Anterior cingulate cortex (tissue), 58 donors: ENCODE measurements around the gene ROPN1B.

Experiments
- DNase-seq, 58 donors: peaks; one replicate each; lab custom pipeline; 2025; lab: John Stamatoyannopoulos, UW

Gene ROPN1B

DNA sequence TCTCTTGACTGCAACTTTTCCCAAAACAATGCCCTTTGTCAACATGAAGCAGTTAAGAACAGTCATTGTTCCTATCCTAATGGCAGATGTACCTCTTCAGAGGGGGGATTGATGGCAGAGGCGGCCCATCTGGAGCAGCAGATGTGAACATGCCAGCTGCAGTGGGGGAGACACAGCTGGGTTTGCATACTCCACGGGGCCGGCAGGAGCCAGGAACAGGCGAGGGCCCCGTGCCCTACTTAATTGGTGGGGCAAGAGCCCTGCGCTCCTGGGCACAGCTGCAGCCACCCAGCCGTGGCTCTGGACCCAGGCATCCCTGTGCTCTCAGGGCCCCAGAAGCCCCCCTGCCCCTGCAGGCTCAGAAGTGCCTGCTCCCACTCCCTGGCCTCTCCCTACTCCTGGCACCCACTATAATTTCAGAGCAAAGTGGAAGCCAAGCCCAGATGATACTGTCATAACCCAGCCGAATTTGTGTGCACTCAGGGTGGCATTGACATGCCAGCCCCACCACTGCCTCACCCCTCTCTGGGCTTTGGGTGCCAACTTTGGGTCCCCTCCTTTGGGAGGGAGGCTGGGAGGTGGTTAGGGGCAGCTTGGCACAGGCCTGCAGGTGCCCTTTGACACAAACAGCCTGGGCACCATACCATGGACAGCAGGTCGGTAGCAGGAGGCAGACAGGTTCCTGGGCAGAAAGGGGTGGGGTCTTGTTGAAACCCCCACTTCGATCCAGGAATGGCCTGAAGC, 34.6 kb downstream of the ROPN1B start:
- no peak for DNase-seq

DNA sequence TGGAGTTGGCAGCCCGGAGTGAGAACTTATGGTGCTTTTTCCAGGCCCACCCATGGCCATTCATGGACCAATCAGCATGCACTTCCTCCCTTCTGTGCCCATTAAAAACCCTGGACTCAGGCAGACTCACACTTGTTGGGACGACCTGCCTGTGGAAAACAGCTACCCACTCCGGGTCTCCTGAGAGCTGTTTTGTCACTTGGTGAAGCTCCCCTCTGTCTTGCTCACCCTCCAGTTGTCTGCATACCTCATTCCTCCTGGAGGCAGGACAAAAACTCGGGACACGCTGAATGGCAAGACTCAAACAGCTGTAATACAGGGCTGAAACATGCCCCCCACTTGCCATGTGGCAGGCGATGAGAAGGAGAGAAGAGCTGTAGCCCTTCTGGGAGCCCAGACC, 35.2 kb downstream of the ROPN1B start:
- no peak for DNase-seq

GRCh38 chr3:126004692-126005091, 35.7 kb downstream of the ROPN1B start:
- DNase-seq = no peak

- no peak for DNase-seq
Observed at GRCh38 chr3:126005951-126006350, 37.0 kb downstream of the ROPN1B start.

DNA sequence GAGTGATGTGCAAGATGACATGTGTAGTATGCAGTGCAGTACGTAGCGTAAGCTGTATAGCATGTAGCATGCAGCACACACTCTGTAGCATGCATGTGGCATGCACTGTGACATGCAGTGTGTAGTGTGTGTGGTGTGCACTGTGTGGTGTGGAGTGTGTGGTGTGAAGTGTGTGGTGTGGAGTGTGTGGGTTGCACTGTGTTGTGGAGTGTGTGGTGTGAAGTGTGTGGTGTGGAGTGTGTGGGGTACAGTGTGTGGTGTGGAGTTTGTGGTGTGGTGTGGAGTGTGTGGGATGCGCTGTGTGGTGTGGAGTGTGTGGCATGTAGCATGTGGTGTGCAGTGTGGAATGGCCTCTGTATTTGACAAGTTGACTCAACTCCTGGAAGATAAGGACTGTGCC, 39.2 kb downstream of the ROPN1B start:
- no peak for DNase-seq

GRCh38 chr3:126009181-126009580, 40.2 kb downstream of the ROPN1B start:
- no peak for DNase-seq

GRCh38 chr3:126013751-126014156, 44.8 kb downstream of the ROPN1B start:
- DNase-seq = no peak

DNA sequence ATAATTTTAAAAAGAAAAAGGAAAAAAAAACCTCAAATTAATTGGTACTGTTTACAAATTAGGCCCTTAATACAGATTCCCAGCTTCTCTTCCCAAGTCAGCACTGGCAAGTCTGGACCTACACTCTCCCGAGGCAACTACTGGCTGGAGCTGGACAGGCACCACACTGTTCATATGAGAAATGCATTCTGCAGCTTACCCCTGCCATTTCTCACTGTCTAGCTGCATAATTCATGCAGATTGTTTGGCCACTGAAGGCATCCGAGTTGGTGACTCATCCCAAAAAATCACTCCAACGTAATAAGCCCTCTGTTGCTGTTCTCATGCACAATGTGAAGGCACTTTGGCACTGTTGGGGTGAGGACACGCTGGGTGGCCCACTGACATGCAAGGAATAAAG, 45.3 kb downstream of the ROPN1B start:
- peak in 1 of 58 donors; percentile 13 for DNase-seq

DNA sequence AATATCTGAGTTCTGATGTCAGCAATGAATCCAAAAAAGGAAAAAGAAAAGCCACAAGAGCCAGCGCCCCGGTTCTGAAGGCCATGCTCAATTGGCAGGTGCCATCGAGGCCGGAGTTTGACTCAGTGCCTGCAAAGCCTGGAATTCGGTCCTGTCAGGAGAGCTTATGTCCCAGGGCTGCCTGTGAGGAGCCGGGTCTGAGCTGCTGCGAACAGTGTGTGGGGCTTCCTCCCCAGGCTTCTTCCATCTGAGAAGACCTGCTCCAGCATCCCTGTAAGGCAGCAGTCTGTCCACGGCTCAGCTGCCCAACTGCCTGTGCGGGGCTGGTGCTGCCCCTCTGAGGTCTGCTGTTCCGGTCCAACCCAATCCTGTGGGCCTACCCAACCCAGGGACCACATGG, 46.1 kb downstream of the ROPN1B start:
- DNase-seq = no peak

- no peak for DNase-seq
Observed at GRCh38 chr3:126016616-126017015, 47.6 kb downstream of the ROPN1B start.

DNA sequence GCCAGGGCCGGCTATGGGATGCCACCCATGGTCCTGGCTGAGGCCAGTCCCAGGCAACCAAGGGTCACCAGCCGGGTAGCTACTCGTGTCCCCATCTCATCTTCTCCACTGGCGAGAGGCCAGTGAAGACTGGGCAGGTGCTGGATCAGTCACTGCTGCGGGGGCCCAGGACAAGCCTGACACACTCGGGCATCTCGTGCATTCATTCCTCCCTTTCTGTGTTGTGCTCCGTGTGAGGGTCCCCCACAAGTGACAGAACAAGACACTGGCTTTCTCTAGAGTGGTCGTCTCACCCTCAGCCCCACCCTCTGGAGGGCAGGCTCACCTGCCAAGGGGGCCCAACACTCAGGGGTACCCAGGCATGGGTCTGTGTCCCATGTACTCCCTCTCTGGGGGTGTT, 48.4 kb downstream of the ROPN1B start:
- no peak for DNase-seq

GRCh38 chr3:126018545-126018944, 49.6 kb downstream of the ROPN1B start:
- no peak for DNase-seq

GRCh38 chr3:126018995-126019394, 50.0 kb downstream of the ROPN1B start:
- no peak for DNase-seq

DNA sequence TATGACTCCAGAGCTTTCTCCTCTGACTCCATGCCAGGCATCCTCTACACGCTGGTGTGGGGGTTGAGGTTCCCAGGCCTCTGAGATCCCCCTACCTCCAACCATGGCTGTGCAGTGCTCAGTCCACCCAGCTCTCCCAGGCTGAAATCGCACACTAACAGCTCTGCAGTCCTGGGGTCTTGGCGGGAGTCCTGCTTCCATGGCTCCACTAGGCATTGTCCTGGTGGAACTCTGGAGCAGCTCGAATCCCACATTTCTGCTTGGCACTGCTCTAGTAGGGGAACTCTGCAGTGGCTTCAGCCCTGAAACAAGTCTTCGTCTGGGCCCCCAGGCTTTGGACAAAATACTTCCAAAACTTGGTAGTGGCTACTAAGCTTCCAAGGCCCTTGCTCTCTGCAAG, 50.7 kb downstream of the ROPN1B start:
- DNase-seq = no peak

GRCh38 chr3:126021224-126021623, 52.2 kb downstream of the ROPN1B start:
- DNase-seq = no peak

GRCh38 chr3:126021702-126022101, 52.7 kb downstream of the ROPN1B start:
- no peak for DNase-seq

GRCh38 chr3:126022741-126023359, 53.9 kb downstream of the ROPN1B start:
- DNase-seq = no peak

- no peak for DNase-seq
Observed at GRCh38 chr3:126023390-126023789, 54.4 kb downstream of the ROPN1B start.

DNA sequence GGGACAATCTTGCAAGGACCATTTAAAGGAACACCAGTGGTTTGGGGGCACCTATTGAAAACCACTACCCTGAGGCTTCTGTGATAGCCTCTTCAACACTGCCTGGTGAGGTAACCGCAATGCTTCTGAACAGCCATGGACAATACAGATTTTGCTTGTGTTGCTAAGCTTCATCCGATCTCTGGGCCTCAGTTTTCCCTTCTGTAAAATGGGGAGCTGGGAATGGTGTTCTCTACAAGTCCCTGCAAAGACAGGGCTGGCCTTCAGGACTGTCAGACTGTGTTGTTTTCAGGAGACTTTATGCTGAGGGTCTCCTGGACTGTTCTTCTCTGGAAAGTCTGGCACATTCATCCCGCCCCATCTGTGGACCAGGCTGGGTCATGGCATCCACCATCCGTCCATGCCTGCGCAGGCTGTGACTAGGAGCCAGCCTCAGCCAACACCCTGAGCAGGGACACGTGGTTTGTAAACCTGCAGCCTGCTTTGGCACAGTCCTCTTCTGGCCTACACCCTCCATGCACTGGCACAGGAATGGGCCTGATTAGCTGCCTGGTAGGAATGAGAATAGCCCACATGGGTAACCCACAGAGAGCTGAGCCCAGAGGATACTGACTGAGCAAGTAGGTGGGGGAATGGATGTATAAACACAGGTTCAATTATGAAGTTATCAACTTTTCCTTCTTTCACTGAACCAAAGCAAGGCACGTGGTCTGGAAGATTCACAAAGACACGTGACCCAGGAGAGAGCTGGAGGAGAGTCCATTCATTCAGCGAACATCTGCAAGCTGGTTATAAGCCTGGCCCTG, 55.3 kb downstream of the ROPN1B start:
- no peak for DNase-seq

DNA sequence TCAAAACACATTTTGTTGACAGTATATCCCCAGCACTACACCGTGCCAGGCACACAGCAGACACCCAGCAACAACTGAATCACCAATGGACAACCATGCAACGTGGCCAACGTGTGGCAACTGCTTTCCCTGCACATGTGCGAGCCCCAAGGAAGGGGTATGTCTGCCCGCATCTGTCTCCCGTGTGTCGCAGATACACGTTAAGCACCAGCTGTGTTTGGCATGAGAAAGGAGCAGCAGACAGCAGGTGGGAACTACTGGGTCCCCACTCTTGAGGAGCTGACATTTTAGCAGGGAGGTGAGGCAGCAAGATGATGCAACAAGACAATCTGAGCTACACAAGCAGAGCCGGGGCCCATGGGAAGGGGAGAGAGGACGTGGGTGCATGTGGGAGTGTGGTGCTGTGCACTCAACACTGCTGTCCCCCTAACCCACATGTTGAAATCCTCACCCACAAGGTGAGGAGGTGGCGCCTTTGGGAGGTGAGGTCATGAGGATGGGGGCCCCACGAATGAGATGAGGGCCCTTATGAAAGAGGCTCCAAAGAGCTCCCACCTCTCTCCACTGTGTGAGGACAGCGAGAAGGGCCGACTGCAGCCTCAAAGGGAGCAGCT, 56.2 kb downstream of the ROPN1B start:
- no peak for DNase-seq

GRCh38 chr3:126025862-126026261, 56.9 kb downstream of the ROPN1B start:
- DNase-seq = no peak
